ENCODE measurements around the gene AKT2.

DNA sequence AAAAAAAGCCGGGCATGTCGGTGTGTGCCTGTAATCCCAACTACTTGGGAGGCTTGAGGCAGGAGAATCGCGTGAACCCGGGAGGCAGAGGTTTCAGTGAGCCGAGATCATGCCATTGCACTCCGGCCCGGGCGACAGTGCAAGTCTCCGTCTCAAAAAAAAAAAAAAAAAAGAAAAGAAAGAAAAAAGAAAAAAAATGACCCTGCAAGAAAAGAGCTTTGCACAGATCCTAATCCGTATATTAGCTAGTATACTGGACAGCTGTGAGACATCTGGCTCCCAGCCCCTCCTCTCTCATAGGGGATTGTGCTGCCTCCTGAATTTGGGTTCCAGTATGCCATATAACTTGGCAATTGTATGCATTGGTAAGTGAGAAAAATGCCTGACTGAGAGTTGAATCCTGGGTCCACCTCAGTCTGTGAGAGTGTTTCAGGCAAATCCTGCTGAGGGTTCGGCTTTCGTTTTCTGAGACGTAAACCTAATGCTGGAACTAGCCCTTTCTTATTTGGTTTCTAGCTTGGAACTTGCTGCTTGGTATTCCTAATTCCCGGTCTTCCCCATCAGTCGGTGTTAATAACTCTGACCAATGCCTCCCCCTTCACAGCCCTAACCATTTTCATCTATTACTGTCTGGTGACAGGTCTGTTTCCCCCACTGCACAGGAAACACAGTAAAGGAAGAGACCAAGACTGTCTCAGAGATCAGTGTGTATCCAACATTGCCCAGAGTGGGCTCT, 1.3 kb upstream of the AKT2 start:
- TF ChIP-seq, protein P1, sequence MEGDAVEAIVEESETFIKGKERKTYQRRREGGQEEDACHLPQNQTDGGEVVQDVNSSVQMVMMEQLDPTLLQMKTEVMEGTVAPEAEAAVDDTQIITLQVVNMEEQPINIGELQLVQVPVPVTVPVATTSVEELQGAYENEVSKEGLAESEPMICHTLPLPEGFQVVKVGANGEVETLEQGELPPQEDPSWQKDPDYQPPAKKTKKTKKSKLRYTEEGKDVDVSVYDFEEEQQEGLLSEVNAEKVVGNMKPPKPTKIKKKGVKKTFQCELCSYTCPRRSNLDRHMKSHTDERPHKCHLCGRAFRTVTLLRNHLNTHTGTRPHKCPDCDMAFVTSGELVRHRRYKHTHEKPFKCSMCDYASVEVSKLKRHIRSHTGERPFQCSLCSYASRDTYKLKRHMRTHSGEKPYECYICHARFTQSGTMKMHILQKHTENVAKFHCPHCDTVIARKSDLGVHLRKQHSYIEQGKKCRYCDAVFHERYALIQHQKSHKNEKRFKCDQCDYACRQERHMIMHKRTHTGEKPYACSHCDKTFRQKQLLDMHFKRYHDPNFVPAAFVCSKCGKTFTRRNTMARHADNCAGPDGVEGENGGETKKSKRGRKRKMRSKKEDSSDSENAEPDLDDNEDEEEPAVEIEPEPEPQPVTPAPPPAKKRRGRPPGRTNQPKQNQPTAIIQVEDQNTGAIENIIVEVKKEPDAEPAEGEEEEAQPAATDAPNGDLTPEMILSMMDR (conservative IDR thresholded peaks at IDR 0.05): no peak
- TF ChIP-seq ZFX (IDR thresholded peaks at IDR 0.05): no peak

All from C4-2B (cell line).